Skeletal muscle cell (primary cell): Measurements from ENCODE around the gene NADSYN1.

Experiments
- DNase-seq: peaks from one replicate; pipeline ENCODE4 v3.0.0-alpha.2; 2010; ENCODE audit warnings: low read depth
- H3K4me3 ChIP-seq: 2 replicates; pipeline ENCODE4 v1.5.1; 2011; ENCODE audit warnings: low read depth, mild to moderate bottlenecking, control low read depth, low read length, moderate library complexity

The NADSYN1 gene

GRCh38 chr11:71485063-71485399, 32.0 kb downstream of the NADSYN1 start:
- no peak for DNase-seq
- H3K4me3 ChIP-seq, result no peak overlapping the region

- DNase-seq, result no peak
- no peak overlapping the region for H3K4me3 ChIP-seq
Observed at GRCh38 chr11:71485466-71485865, 32.5 kb downstream of the NADSYN1 start.

GRCh38 chr11:71486320-71486719, 33.3 kb downstream of the NADSYN1 start:
- no peak for DNase-seq
- no peak overlapping the region for H3K4me3 ChIP-seq

GRCh38 chr11:71488681-71489270, 35.8 kb downstream of the NADSYN1 start:
- no peak overlapping the region for H3K4me3 ChIP-seq
- DNase-seq, result no peak

GRCh38 chr11:71489311-71490043, 36.5 kb downstream of the NADSYN1 start:
- H3K4me3 ChIP-seq, result no peak overlapping the region
- peak; percentile 4 for DNase-seq

GRCh38 chr11:71490044-71490730, 37.2 kb downstream of the NADSYN1 start:
- no peak overlapping the region for H3K4me3 ChIP-seq
- DNase-seq, result no peak

- no peak for DNase-seq
- no peak overlapping the region for H3K4me3 ChIP-seq
Observed at GRCh38 chr11:71490731-71491390, 37.9 kb downstream of the NADSYN1 start.

GRCh38 chr11:71491531-71491930, 38.5 kb downstream of the NADSYN1 start:
- no peak for DNase-seq
- no peak overlapping the region for H3K4me3 ChIP-seq

GRCh38 chr11:71491940-71492339, 38.9 kb downstream of the NADSYN1 start:
- DNase-seq, result no peak
- no peak overlapping the region for H3K4me3 ChIP-seq

GRCh38 chr11:71495286-71496230, 42.6 kb downstream of the NADSYN1 start:
- no peak overlapping the region for H3K4me3 ChIP-seq
- DNase-seq, result no peak

- no peak overlapping the region for H3K4me3 ChIP-seq
- no peak for DNase-seq
Observed at GRCh38 chr11:71496421-71496820, 43.4 kb downstream of the NADSYN1 start.

GRCh38 chr11:71498091-71498490, 45.1 kb downstream of the NADSYN1 start:
- H3K4me3 ChIP-seq, result no peak overlapping the region
- DNase-seq, result no peak

- H3K4me3 ChIP-seq, result no peak overlapping the region
- no peak for DNase-seq
Observed at GRCh38 chr11:71499125-71499524, 46.1 kb downstream of the NADSYN1 start.

GRCh38 chr11:71499546-71499945, 46.5 kb downstream of the NADSYN1 start:
- H3K4me3 ChIP-seq, result no peak overlapping the region
- no peak for DNase-seq

GRCh38 chr11:71500601-71501021, 47.6 kb downstream of the NADSYN1 start:
- no peak for DNase-seq
- H3K4me3 ChIP-seq, result no peak overlapping the region

GRCh38 chr11:71501071-71501985, 48.3 kb downstream of the NADSYN1 start:
- DNase-seq, result no peak

GRCh38 chr11:71502026-71502425, 49.0 kb downstream of the NADSYN1 start:
- DNase-seq, result no peak
- H3K4me3 ChIP-seq, result no peak overlapping the region

More at GRCh38 chr11:71501071-71501985, 48.3 kb downstream of the NADSYN1 start:
- H3K4me3 ChIP-seq, result no peak overlapping the region

- DNase-seq, result no peak
- H3K4me3 ChIP-seq, result no peak overlapping the region
Observed at GRCh38 chr11:71502871-71503435, 50.0 kb downstream of the NADSYN1 start.
